Measurements from ENCODE around the gene RHBDF1. TPM values are rescaled to one million over a fixed set of nuclear protein-coding genes. Genes with fewer than 3 reads are reported as not detected.

The RHBDF1 gene
- total and polyA plus RNA-seq, 10 of the 15 experiments (the other 5 are each of a cell fraction or from before 2014, with no cell fraction given): 0.04 to 0.85 (median 0.36) TPM; not detected in 3

DNA sequence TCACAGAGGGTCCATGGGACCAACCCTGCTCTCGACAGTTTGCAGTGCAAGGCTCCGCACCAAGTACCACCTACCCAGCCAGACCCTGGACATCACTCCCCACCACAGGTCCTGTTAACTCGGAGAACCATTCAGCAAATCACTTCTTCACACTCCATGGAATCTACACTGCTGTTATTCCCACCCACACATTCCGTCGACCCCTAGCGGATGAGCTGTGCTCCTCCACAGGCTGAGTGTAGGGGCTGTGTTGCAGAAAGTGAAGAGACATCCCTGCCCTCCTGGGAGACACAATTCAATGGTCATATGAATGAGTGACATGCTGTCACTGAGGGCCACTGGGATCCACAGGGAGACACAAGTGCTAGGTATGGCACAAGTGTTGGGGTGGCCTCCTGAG is 33.1 kb upstream of the RHBDF1 start:
- SMC1A ChIA-PET (ENCODE audit: uncharacterized antibody, unreplicated experiment): interaction anchor here (1.1 to 1.5 kb wide), 2 partner anchors 39 to 257 kb away, joined by 3 to 4 read pairs; no protein-coding TSS in a partner anchor
- H3K9ac ChIP-seq (ENCODE audit: control insufficient read depth, insufficient read depth, low read length): no peak overlapping the region
- no peak for TF ChIP-seq CHD1 (IDR thresholded peaks at IDR 0.05; ENCODE audit: low read depth, low read length)
- TF ChIP-seq ELK1 (IDR thresholded peaks at IDR 0.05; ENCODE audit: low read depth, low read length): no peak
- TF ChIP-seq MYB (IDR thresholded peaks at IDR 0.05; ENCODE audit: borderline replicate concordance, low read depth, low read length): no peak
- no peak for TF ChIP-seq EGR1 (IDR thresholded peaks at IDR 0.05; ENCODE audit: borderline replicate concordance in 1 of 2, low read depth in 2 of 2, low read length in 2 of 2)
- TF ChIP-seq, protein P1, sequence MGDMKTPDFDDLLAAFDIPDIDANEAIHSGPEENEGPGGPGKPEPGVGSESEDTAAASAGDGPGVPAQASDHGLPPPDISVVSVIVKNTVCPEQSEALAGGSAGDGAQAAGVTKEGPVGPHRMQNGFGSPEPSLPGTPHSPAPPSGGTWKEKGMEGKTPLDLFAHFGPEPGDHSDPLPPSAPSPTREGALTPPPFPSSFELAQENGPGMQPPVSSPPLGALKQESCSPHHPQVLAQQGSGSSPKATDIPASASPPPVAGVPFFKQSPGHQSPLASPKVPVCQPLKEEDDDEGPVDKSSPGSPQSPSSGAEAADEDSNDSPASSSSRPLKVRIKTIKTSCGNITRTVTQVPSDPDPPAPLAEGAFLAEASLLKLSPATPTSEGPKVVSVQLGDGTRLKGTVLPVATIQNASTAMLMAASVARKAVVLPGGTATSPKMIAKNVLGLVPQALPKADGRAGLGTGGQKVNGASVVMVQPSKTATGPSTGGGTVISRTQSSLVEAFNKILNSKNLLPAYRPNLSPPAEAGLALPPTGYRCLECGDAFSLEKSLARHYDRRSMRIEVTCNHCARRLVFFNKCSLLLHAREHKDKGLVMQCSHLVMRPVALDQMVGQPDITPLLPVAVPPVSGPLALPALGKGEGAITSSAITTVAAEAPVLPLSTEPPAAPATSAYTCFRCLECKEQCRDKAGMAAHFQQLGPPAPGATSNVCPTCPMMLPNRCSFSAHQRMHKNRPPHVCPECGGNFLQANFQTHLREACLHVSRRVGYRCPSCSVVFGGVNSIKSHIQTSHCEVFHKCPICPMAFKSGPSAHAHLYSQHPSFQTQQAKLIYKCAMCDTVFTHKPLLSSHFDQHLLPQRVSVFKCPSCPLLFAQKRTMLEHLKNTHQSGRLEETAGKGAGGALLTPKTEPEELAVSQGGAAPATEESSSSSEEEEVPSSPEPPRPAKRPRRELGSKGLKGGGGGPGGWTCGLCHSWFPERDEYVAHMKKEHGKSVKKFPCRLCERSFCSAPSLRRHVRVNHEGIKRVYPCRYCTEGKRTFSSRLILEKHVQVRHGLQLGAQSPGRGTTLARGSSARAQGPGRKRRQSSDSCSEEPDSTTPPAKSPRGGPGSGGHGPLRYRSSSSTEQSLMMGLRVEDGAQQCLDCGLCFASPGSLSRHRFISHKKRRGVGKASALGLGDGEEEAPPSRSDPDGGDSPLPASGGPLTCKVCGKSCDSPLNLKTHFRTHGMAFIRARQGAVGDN (IDR thresholded peaks at IDR 0.05): no peak
- TF ChIP-seq FOXM1 (IDR thresholded peaks at IDR 0.05; ENCODE audit: low read depth, low read length): no peak
- no peak for TF ChIP-seq KDM1A (IDR thresholded peaks at IDR 0.05; ENCODE audit: borderline replicate concordance)
- no peak for TF ChIP-seq CEBPZ (IDR thresholded peaks at IDR 0.05; ENCODE audit: low read depth, low read length)
- no peak for TF ChIP-seq USF1 (IDR thresholded peaks at IDR 0.05; ENCODE audit: borderline replicate concordance, extremely low read length, insufficient read depth, low read depth, low read length)
- TF ChIP-seq FOS (IDR thresholded peaks at IDR 0.05; ENCODE audit: borderline replicate concordance, extremely low read depth, insufficient read length): no peak
- no peak for TF ChIP-seq SIX5 (IDR thresholded peaks at IDR 0.05; ENCODE audit: low read depth, low read length, severe bottlenecking)

More for the DNA sequence above, 33.1 kb upstream of the RHBDF1 start:
- WGBS (ENCODE audit: insufficient coverage, insufficient replicate concordance, low lambda C conversion rate, missing lambda C conversion rate): 96% methylated on average over 6 of the region's 6 CpGs
- intact Hi-C loops (cut with micrococcal nuclease; ENCODE audit: unreplicated experiment) (no loop called here), in situ Hi-C loops (cut with MboI) (loop anchor here (5.0 kb wide), 2 partner anchors 77 to 262 kb away; partner anchors contain the start of gene HBQ1)
- Histone ChIP-seq H3K27me3 (replicated peaks in 1 of 2; ENCODE audit: control insufficient read depth in 2 of 2, insufficient read depth in 2 of 2, low read length in 1 of 2) (no peaks in the 10 kb centered on the region), H3K4me1 (ENCODE audit: control insufficient read depth, insufficient read depth, low read length) (no peaks in the 10 kb centered on the region), H4K20me1 (ENCODE audit: control insufficient read depth, insufficient read depth) (no peaks in the 10 kb centered on the region; the same call in 1 of the 2 replicates), H3K36me3 (ENCODE audit: control insufficient read depth in 2 of 2, insufficient read depth in 2 of 2, low read length in 1 of 2) (peaks cover 5 to 9% of the 10 kb centered on the region in 2 experiments; a peak in 3 of 4 replicates), H3K9me3 (replicated peaks; ENCODE audit: control insufficient read depth, insufficient read depth, low read length) (no peaks in the 10 kb centered on the region), H3K4me2 (ENCODE audit: control insufficient read depth, insufficient read depth) (no peak overlapping the region), H3K4me3 (no peak overlapping the region), H3K79me2 (ENCODE audit: control insufficient read depth, insufficient read depth, low read length) (no peaks in the 10 kb centered on the region), H2AFZ (ENCODE audit: control insufficient read depth, low read depth, low read length) (no peak overlapping the region), H3K27ac (ENCODE audit: control insufficient read depth, insufficient read depth) (no peak overlapping the region)
- FAIRE-seq: no peak
- ChIA-PET RAD21 (ENCODE audit: unreplicated experiment) (interaction anchor here (1.1 to 1.4 kb wide), 2 partner anchors 8 to 216 kb away, joined by 3 to 4 read pairs; no protein-coding TSS in a partner anchor), CTCF (interaction anchor here (1.6 to 5.2 kb wide), 5 partner anchors 10 to 256 kb away, joined by 3 to 52 read pairs (median 37); partner anchors contain the start of genes POLR3K and SNRNP25), POLR2A (no interaction called here)
- DNase-seq (ENCODE audit: low read depth, low spot score): no peak
- ATAC-seq: no peak
- no TSS peak for BruUV-seq (replicated peaks)
